ENCODE results near the gene FGD1. TPM values are rescaled to one million over a fixed set of nuclear protein-coding genes. Genes with fewer than 3 reads are reported as not detected.
A peak's percentile ranks its signal among the peaks of the same experiment; 100 is the strongest.

The FGD1 gene
- total RNA-seq, 2 experiments from 2014 or later: 0.08 to 0.16 TPM

DNA sequence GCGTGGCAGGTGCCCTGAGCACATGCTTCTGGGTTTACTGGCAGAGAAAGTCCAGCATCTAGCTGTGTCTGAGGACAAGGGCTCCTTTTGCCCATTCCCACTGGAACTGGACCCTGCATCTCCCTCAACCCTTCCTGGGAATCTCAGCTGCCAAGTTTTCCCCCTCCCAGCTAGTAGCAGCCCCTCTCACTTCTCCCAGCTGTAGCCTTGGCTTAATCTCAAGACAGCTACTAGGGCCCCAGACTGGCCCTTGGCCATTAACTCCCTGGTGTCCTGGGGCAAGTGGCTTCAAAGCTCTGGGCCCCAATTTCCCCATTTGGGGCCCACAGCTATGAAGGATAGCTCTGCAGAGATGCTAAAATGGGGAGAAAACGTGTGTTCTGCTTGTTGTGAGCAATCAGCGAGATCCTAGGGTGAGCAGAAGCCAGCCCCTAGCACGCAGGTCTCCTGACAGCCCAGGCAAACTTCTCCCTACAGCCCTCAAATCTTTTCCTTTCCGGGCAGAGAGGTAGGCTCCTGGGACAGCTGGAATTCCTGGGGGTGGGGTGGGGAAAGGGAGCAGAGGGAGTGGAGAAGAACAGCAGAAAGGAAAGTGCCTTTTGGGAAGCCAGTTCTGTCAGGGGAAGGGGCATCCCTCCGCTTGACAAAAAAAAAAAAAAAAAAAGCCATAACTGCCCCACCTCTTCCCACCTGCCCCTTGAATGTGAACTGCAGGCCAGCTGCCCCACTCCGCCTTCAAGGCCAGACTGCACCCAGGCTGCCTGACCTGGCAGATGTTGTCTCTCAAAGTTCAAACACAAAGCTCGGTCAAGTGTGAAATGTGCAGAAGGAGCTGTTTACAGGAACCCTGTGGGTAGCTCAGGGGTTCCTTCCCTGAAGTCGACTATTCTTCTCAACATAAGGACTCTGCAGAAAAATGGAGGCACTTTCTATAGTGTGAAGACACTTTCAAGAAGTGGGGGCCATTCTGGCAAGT is 16.6 kb downstream of the FGD1 start:
- peak; percentile 82 for DNase-seq (ENCODE audit: low spot score)
- Histone ChIP-seq H4K20me1 (ENCODE audit: insufficient read depth, low read length) (no peaks in the 10 kb centered on the region), H3K4me1 (ENCODE audit: insufficient read depth, low read length, poor library complexity, severe bottlenecking) (peaks cover 20% of the 10 kb centered on the region), H2AFZ (ENCODE audit: low read length) (peak overlapping the region; percentile 88; the same call in 1 of the 2 replicates), H3K36me3 (ENCODE audit: insufficient read depth, low read length) (no peaks in the 10 kb centered on the region), H3K79me2 (ENCODE audit: insufficient read depth, low read depth, low read length) (no peaks in the 10 kb centered on the region), H3K4me2 (ENCODE audit: low read length) (peak overlapping the region; percentile 50), H3K27ac (ENCODE audit: low read depth, low read length, poor library complexity, severe bottlenecking) (peak overlapping the region; percentile 61), H3K4me3 (ENCODE audit: low read depth, low read length, poor library complexity, severe bottlenecking) (no peak overlapping the region), H3K9me3 (ENCODE audit: low read length) (no peaks in the 10 kb centered on the region), H3K9me2 (ENCODE audit: insufficient read depth, low read length) (no peaks in the 10 kb centered on the region)
- CTCF ChIA-PET (ENCODE audit: unreplicated experiment): no interaction called here
- intact Hi-C loops (cut with micrococcal nuclease; ENCODE audit: unreplicated experiment): no loop called here
- BruUV-seq (replicated peaks): no TSS peak
- POLR2A ChIA-PET: interaction anchor here (0.5 to 0.7 kb wide), 4 partner anchors 108 to 392 kb away, joined by 3 to 4 read pairs (median 4); no protein-coding TSS in a partner anchor
- TF ChIP-seq EZH2phosphoT487 (IDR thresholded peaks at IDR 0.05; ENCODE audit: borderline replicate concordance, low read depth, low read length): no peak
- TF ChIP-seq CTCF (conservative IDR thresholded peaks at IDR 0.05; ENCODE audit: low read length): no peak

- Histone ChIP-seq H3K4me3 (ENCODE audit: low read depth, low read length, poor library complexity, severe bottlenecking) (no peak overlapping the region), H3K36me3 (ENCODE audit: insufficient read depth, low read length) (no peaks in the 10 kb centered on the region), H3K9me2 (ENCODE audit: insufficient read depth, low read length) (no peaks in the 10 kb centered on the region), H3K27ac (ENCODE audit: low read depth, low read length, poor library complexity, severe bottlenecking) (no peak overlapping the region), H3K9me3 (ENCODE audit: low read length) (no peaks in the 10 kb centered on the region), H3K4me2 (ENCODE audit: low read length) (no peak overlapping the region), H4K20me1 (ENCODE audit: insufficient read depth, low read length) (no peaks in the 10 kb centered on the region), H2AFZ (ENCODE audit: low read length) (no peak overlapping the region), H3K4me1 (ENCODE audit: insufficient read depth, low read length, poor library complexity, severe bottlenecking) (peaks cover 8% of the 10 kb centered on the region), H3K79me2 (ENCODE audit: insufficient read depth, low read depth, low read length) (no peaks in the 10 kb centered on the region)
- BruUV-seq (replicated peaks): no TSS peak
- intact Hi-C loops (cut with micrococcal nuclease; ENCODE audit: unreplicated experiment): no loop called here
- ChIA-PET CTCF (ENCODE audit: unreplicated experiment) (no interaction called here), POLR2A (no interaction called here)
- DNase-seq (ENCODE audit: low spot score): no peak
- no peak for TF ChIP-seq CTCF (conservative IDR thresholded peaks at IDR 0.05; ENCODE audit: low read length)
- TF ChIP-seq EZH2phosphoT487 (IDR thresholded peaks at IDR 0.05; ENCODE audit: borderline replicate concordance, low read depth, low read length): no peak
These were observed 21.8 kb downstream of the FGD1 start for GRCh38 chrX:54473993-54474859.
